Measurements from ENCODE around the gene ARHGEF7. TPM values are rescaled to one million over a fixed set of nuclear protein-coding genes. Genes with fewer than 3 reads are reported as not detected.

The ARHGEF7 gene
- total and polyA plus RNA-seq, 2 experiments from 2014 or later: 23.6 to 58.9 TPM

GRCh38 chr13:111065698-111066097 is 49.4 kb upstream of the ARHGEF7 start:
- Histone ChIP-seq H3K4me1 (ENCODE audit: insufficient read depth) (peaks cover 39% of the 10 kb centered on the region), H3K9me2 (ENCODE audit: insufficient read depth) (peaks cover 9% of the 10 kb centered on the region), H4K20me1 (replicated peaks; ENCODE audit: insufficient read depth) (no peaks in the 10 kb centered on the region), H3K4me2 (peak overlapping the region; percentile 90), H3K27ac (ENCODE audit: low read depth) (no peak overlapping the region), H3F3A (replicated peaks; ENCODE audit: low read depth) (0 out of 2 replicates have a peak, but pooled peaks cover 3% of the 10 kb centered on the region), H3K79me2 (replicated peaks; ENCODE audit: insufficient read depth) (no peaks in the 10 kb centered on the region), H3K27me3 (ENCODE audit: insufficient read depth) (peaks cover 37% of the 10 kb centered on the region), H2AFZ (peak overlapping the region; percentile 99), H3K4me3 (no peak overlapping the region), H3K36me3 (ENCODE audit: insufficient read depth) (no peaks in the 10 kb centered on the region)
- peaks cover 2% of the 10 kb centered on the region for H3K36me3 Mint-ChIP-seq (ENCODE audit: low read depth)
- TF ChIP-seq CTCF (conservative IDR thresholded peaks at IDR 0.05; ENCODE audit: low read depth in 2 of 2): no peak
- TF ChIP-seq ZNF331 (CRISPR knock-in tag; IDR thresholded peaks at IDR 0.05; ENCODE audit: low read depth): no peak
- TF ChIP-seq ETS1 (IDR thresholded peaks at IDR 0.05): no peak
- no peak for TF ChIP-seq REST (IDR thresholded peaks at IDR 0.05; ENCODE audit: unreplicated experiment)
- TF ChIP-seq STAT1 (IDR thresholded peaks at IDR 0.05; ENCODE audit: unreplicated experiment): no peak
- no peak for TF ChIP-seq EZH2phosphoT487 (IDR thresholded peaks at IDR 0.05; ENCODE audit: unreplicated experiment)
- TF ChIP-seq NANOG (IDR thresholded peaks at IDR 0.05; ENCODE audit: borderline replicate concordance): no peak
- no peak for TF ChIP-seq EZH2 (IDR thresholded peaks at IDR 0.05; ENCODE audit: low read depth, unreplicated experiment)
- no peak for TF ChIP-seq JUNB (IDR thresholded peaks at IDR 0.05; ENCODE audit: unreplicated experiment)
- TF ChIP-seq CREB1 (CRISPR knock-in tag; IDR thresholded peaks at IDR 0.05; ENCODE audit: low read depth): no peak
- TF ChIP-seq ZNF462 (CRISPR knock-in tag; IDR thresholded peaks at IDR 0.05): no peak
- TF ChIP-seq POLR2AphosphoS5 (IDR thresholded peaks at IDR 0.05; ENCODE audit: low read depth): no peak
- no peak for TF ChIP-seq ZNF114 (CRISPR knock-in tag; IDR thresholded peaks at IDR 0.05)
- ATAC-seq: no peak
- H3K27ac Mint-ChIP-seq: no peak overlapping the region
- H3K9me3 Mint-ChIP-seq: peaks cover 4% of the 10 kb centered on the region
- peaks cover 27% of the 10 kb centered on the region for H3K27me3 Mint-ChIP-seq (ENCODE audit: insufficient read depth, low read depth, poor library complexity)
- peak overlapping the region; percentile 77; the same call in 1 of the 3 replicates for H3K4me3 Mint-ChIP-seq
- H3K4me1 Mint-ChIP-seq: peaks cover 42% of the 10 kb centered on the region
- DNase-seq (ENCODE audit: low spot score): no peak

All from GM23338 (cell line).